HepG2 (cell line): ENCODE data around the gene ERMARD. TPM values are rescaled to one million over a fixed set of nuclear protein-coding genes. Genes with fewer than 3 reads are reported as not detected.

Source experiments
- ATAC-seq: fragments of 200-7000 bp; cut with Tn5 transposase; 3 replicates; pipeline ENCODE4 v1.9.1; 2020; ENCODE audit warnings: mild to moderate bottlenecking, moderate library complexity
- BruUV-seq: library from RNA; stranded (reverse); fragments of 400-500 nt; replicated peaks from 2 replicates; lab custom pipeline; 2021; lab: Mats Ljungman, UMichigan
- CTCF ChIA-PET: fragments of 300-600 bp; formaldehyde crosslinking; extraction: SDS; loops from one replicate; lab custom pipeline; 2021; ENCODE audit warnings: low total read pairs, inconsistent platforms, low intra/inter-chr PET ratio; lab: Yijun Ruan, JAX
- POLR2A ChIA-PET: fragments of 350-600 bp; sonication (Branson Sonifier 250); formaldehyde crosslinking; loops from one replicate; lab custom pipeline; 2020; ENCODE audit warnings: antibody characterized with exemption, inconsistent platforms; lab: Yijun Ruan, JAX
- DNase-seq: peaks from one replicate; pipeline ENCODE4 v3.0.0-alpha.2; 2015; ENCODE audit warnings: low spot score
- FAIRE-seq: peaks from 3 replicates; lab custom pipeline; 2011; peaks lifted over from hg19 to GRCh38; lab: Jason Lieb, UNC
- H2AFZ ChIP-seq: one replicate; pipeline ENCODE4 v1.6.1; 2011; ENCODE audit warnings: low read length, inconsistent platforms
- H3K27ac ChIP-seq: fragments of 300-600 bp; 3 replicates; pipeline ENCODE4 v1.8.0; 2011; ENCODE audit warnings: mixed run types, mild to moderate bottlenecking, mixed read lengths, low read length, inconsistent platforms; ENCODE audit not compliant: insufficient read depth; ENCODE audit errors: extremely low read length
- H3K27me3 ChIP-seq, 2 experiments: fragments of 200-600 bp in 1 of 2; 2 replicates in 1 of 2; 3 replicates in 1 of 2; pipeline versions ENCODE4 v1.6.0 to v1.8.0; 2011; ENCODE audit warnings: low read length in 2 of 2, mild to moderate bottlenecking in 2 of 2, moderate library complexity in 2 of 2, inconsistent platforms in 1 of 2; ENCODE audit not compliant: insufficient read depth in 2 of 2, control insufficient read depth in 1 of 2
- H3K36me3 ChIP-seq, 2 experiments: fragments of 200-600 bp in 1 of 2; replicated peaks in 1 of 2; 2 replicates in 1 of 2; 3 replicates in 1 of 2; pipeline versions ENCODE4 v1.5.1 to v1.8.0; 2011; ENCODE audit warnings: low read length in 2 of 2, inconsistent platforms in 1 of 2; ENCODE audit not compliant: insufficient read depth in 2 of 2, control insufficient read depth in 1 of 2
- H3K4me1 ChIP-seq: 2 replicates; pipeline ENCODE4 v1.5.1; 2012; ENCODE audit warnings: low read length, inconsistent platforms; ENCODE audit not compliant: insufficient read depth
- H3K4me2 ChIP-seq: 2 replicates; pipeline ENCODE4 v1.6.0; 2011; ENCODE audit warnings: low read depth, low read length, inconsistent platforms
- H3K4me3 ChIP-seq, 3 experiments: fragments of 200-600 bp in 1 of 3; sonication (generic), shearing (Covaris generic) in 1 of 3; replicated peaks in 1 of 3; 2 replicates each; pipeline ENCODE4 v1.5.1; 2011 to 2016; ENCODE audit warnings: low read length in 3 of 3, inconsistent platforms in 2 of 3, low read depth in 2 of 3, mild to moderate bottlenecking in 2 of 3, control low read depth in 1 of 3, mixed read lengths in 1 of 3; ENCODE audit not compliant: insufficient read depth in 1 of 3
- H3K79me2 ChIP-seq: one replicate; pipeline ENCODE4 v1.6.1; 2011; ENCODE audit warnings: low read length, inconsistent platforms; ENCODE audit not compliant: insufficient read depth
- H3K9ac ChIP-seq: 2 replicates; pipeline ENCODE4 v1.6.0; 2011; ENCODE audit warnings: mild to moderate bottlenecking, low read depth, low read length, inconsistent platforms; ENCODE audit not compliant: insufficient read depth
- H3K9me3 ChIP-seq: 2 replicates; pipeline ENCODE4 v1.5.1; 2012; ENCODE audit warnings: mild to moderate bottlenecking, low read length
- H4K20me1 ChIP-seq: 2 replicates; pipeline ENCODE4 v1.6.0; 2011; ENCODE audit warnings: inconsistent platforms, mild to moderate bottlenecking, low read length, moderate library complexity; ENCODE audit not compliant: insufficient read depth
- AGO2 ChIP-seq: fragments of 200-400 bp; formaldehyde crosslinking; optimal IDR thresholded peaks from 2 replicates; pipeline ENCODE3; 2017; ENCODE audit warnings: mild to moderate bottlenecking, low read depth, low read length, moderate library complexity
- BORCS8-MEF2B ChIP-seq: sonication (generic); formaldehyde crosslinking; IDR thresholded peaks from 2 replicates; pipeline ENCODE4 v1.8.0; 2022; ENCODE audit warnings: mild to moderate bottlenecking, missing genetic modification reagents
- POLR2A ChIP-seq, 2 experiments: IDR thresholded peaks; 2 replicates each; pipeline ENCODE4 v1.6.1; 2011; ENCODE audit warnings: low read depth in 2 of 2, low read length in 2 of 2, mild to moderate bottlenecking in 1 of 2, moderate library complexity in 1 of 2; ENCODE audit not compliant: insufficient read depth in 1 of 2
- THAP11 ChIP-seq: IDR thresholded peaks from 2 replicates; pipeline ENCODE4 v1.6.1; 2016; ENCODE audit warnings: missing biosample characterization, missing genetic modification reagents
- WGBS: methylation state at CpG from one replicate; pipeline ENCODE4 v1.1.6; 2017; ENCODE audit warnings: low lambda C conversion rate; 5-methylcytosine and 5-hydroxymethylcytosine counted together
- in situ Hi-C: cut with HindIII; loops from 2 replicates; pipeline ENCODE4 v1.10.0; 2017; ENCODE audit warnings: low pct_unique_long_range_greater_than_20kb; ENCODE audit not compliant: extremely low pct_ligation_motif_present
- intact Hi-C: fragments of 100-400 bp; cut with micrococcal nuclease; formaldehyde crosslinking; loops from one replicate; pipeline ENCODE4 v1.10.0; 2022; ENCODE audit not compliant: unreplicated experiment
- polyA plus RNA-seq, 8 experiments: library from polyadenylated mRNA; depleted of rRNA in 3 of 8; stranded (reverse) in 7 of 8; unstranded in 1 of 8; fragments of >200 nt; fragmentation: Illumina TruSeq in 4 of 8; extraction: Trizol in 4 of 8; gene quantifications; 2 replicates each; pipeline versions ENCODE4 v1.2.1 to v1.2.3, GENCODE V29; 2011 to 2016; ENCODE audit warnings: low read depth in 4 of 8, missing spikeins in 1 of 8, mixed read lengths in 1 of 8; ENCODE audit not compliant: insufficient read depth in 1 of 8
- total RNA-seq, 5 experiments: library from RNA; depleted of rRNA; stranded (reverse); fragments of >200 nt; fragmentation: Illumina TruSeq; extraction: Trizol; gene quantifications; 2 replicates each; pipeline ENCODE4 v1.2.3, GENCODE V29; 2016; ENCODE audit warnings: low read depth in 1 of 5

Gene ERMARD
- total and polyA plus RNA-seq, 2 of the 13 experiments (the other 11 are each of a cell fraction or from before 2014, with no cell fraction given), result 8.8 to 10.7 TPM

- Histone ChIP-seq H3K9me3 (no peaks in the 10 kb centered on the region), H4K20me1 (no peaks in the 10 kb centered on the region), H3K36me3 (no peaks in the 10 kb centered on the region), H3K4me3 (no peak overlapping the region), H3K27me3 (no peaks in the 10 kb centered on the region), H3K27ac (no peak overlapping the region), H3K9ac (no peak overlapping the region), H3K79me2 (no peaks in the 10 kb centered on the region), H3K4me2 (no peak overlapping the region), H2AFZ (no peak overlapping the region), H3K4me1 (peaks cover 30% of the 10 kb centered on the region)
- in situ Hi-C loops (no loop called here), intact Hi-C loops (no loop called here)
- FAIRE-seq (no peak), DNase-seq (no peak), ATAC-seq (no peak)
- POLR2A ChIA-PET, result no interaction called here
- BruUV-seq, result no TSS peak
- CTCF ChIA-PET, result no interaction called here
- no peak for TF ChIP-seq POLR2A (IDR thresholded peaks at IDR 0.05; ENCODE audit: insufficient read depth in 1 of 2, low read depth in 2 of 2, low read length in 2 of 2)
- TF ChIP-seq AGO2, result peak; percentile 27
- 87% methylated on average over 20 of the region's 23 CpGs for WGBS
Measured at GRCh38 chr6:169783971-169784820, 32.8 kb downstream of the ERMARD start.

GRCh38 chr6:169784821-169785340, 33.5 kb downstream of the ERMARD start:
- 74% methylated on average over 8 of the region's 12 CpGs for whole genome bisulfite sequencing
- DNase-seq (no peak), FAIRE-seq (no peak), ATAC-seq (no peak)
- no peaks in the 10 kb centered on the region for H3K36me3 ChIP-seq
- in situ Hi-C loops (no loop called here), intact Hi-C loops (no loop called here)
- no peak overlapping the region for H3K9ac ChIP-seq
- POLR2A ChIA-PET, result no interaction called here
- H3K9me3 ChIP-seq, result no peaks in the 10 kb centered on the region
- no peaks in the 10 kb centered on the region for H3K79me2 ChIP-seq
- CTCF ChIA-PET, result no interaction called here
- no peaks in the 10 kb centered on the region for H3K27me3 ChIP-seq
- no peak overlapping the region for H3K4me2 ChIP-seq
- no peaks in the 10 kb centered on the region for H4K20me1 ChIP-seq
- H3K4me3 ChIP-seq, result no peak overlapping the region
- H3K4me1 ChIP-seq, result peaks cover 32% of the 10 kb centered on the region
- H3K27ac ChIP-seq, result no peak overlapping the region
- no peak overlapping the region for H2AFZ ChIP-seq
- TF ChIP-seq BORCS8-MEF2B (CRISPR knock-in tag) (peak; percentile 51; the same call in 1 of the 2 replicates), THAP11 (CRISPR knock-in tag) (no peak)
- no TSS peak for BruUV-seq
